NCI-H2081 treated with DMSO at 0.1 percent for 48 hours (cell line): Measurements from ENCODE around the gene S100PBP.
A peak's percentile ranks its signal among the peaks of the same experiment; 100 is the strongest.

ENCODE experiments used
- DNase-seq: peaks from one replicate; lab custom pipeline; 2025; lab: John Stamatoyannopoulos, UW

The S100PBP gene

DNA sequence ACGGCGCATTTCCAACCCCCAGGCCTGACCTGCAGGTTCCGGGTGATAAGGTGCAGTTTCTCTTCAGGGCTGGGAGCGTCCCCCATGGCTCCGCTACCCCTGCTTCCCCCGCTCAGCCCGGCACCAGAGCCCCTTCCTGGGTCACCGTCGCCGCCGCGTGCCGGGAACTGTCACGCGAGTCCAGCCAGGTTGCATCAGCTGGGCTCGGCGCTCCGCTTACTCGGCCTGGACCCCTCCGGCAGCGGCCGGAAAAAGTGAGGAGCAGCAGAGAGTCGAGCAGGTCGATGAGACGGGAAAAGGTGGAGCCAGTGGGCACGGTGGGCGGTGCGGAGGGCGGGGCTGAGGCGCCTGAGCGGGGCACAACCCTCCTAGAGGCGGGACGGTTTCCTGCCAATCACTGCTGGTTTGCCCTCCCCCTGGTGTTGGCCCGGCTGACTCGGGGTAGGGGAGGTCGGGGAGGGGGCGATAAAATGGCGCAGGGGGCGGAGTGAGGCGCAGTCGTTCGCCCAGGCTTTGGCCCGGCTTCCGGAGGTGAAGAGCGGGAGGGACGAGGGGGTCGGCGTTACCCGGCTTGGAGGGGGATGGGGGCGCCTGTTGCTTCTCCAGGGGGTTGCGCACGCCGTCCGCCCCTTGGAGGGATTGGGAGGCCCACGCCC, at the start of gene S100PBP, which contains the start of gene YARS1:
S100PBP (plus strand) TSS at position 495 of the 656 bp plus-strand sequence. CDS start 8,447 bp downstream, outside the sequence.
YARS1 (minus strand) TSS at position 200 of the 656 bp plus-strand sequence; CDS start at position 86, 114 bp downstream.
- DNase-seq: peak; percentile 98

DNA sequence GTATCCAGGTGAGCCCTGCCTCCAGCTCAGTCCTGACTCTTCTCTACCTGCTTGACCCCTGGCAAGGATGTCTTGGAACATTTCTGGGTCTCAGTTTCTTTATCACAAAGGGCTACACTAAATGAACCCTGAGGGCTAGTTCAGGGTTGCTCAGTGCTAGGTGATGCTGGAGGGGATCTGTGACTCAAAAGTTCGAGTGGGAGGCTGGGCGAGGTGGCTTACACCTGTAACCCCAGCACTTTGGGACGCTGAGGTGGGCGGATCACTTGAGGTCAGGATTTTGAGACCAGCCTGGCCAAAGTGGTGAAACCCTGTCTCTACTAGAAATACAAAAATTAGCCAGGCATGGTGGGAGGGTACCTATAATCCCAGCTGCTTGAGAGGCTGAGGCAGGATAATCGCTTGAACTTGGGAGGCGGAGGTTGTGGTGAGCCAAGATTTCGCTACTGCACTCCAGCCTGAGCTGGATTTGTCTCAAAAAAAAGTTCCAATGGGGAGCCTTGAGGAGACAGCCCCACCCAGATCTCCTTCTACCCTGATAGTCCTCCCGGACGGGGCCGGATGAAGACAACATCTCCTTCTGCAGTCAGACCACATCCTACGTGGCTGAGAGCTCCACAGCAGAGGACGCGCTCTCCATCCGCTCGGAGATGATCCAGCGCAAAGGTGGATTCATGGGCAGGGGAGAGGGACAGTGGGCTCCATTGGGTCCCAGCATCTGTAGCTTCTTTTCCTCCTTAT, 49.2 kb upstream of the S100PBP start:
- DNase-seq: no peak

DNA sequence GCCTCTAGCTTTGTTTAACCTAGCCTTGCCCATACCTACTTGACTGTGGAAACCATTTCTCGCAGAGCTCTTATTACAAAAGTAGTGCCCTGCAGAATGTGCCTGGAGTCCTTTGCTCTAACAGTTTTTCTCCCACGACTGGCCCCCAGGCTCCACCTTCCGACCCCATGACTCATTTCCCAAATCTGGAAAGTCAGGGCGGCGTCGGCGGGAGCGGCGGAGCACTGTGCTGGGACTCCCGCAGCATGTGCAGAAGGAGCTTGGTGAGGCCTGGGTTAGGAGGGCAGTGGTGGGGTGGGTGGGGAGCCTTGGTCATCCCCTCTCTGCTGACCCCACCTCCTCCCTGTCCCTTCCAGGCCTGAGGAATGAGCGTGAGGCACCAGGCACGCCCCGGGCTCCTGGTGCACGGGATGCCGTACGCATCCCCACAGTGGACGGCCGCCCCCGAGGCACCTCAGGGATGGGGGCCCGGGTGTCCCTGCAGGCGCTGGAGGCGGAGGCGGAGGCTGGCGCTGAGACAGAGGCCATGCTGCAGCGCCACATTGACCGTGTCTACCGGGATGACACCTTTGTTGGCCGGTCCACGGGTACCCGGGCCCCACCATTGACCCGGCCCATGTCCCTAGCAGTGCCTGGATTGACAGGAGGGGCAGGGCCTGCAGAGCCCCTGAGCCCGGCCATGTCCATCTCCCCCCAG, 47.8 kb upstream of the S100PBP start:
- no peak for DNase-seq

DNA sequence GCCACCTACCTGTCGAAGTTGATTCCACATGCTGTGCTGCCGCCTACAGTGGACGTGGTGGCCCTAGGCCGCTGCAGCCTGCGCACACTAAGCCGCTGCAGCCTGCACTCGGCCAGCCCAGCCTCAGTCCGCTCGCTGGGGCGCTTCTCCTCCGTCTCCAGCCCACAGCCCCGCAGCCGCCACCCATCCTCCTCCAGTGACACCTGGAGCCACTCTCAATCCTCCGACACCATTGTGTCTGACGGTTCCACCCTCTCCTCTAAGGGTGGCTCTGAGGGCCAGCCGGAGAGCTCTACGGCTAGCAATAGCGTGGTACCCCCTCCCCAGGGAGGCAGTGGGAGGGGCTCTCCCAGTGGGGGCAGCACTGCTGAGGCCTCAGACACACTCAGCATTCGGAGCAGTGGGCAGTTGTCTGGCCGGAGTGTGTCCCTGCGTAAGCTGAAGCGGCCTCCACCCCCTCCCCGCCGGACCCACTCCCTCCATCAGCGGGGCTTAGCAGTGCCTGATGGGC, 47.2 kb upstream of the S100PBP start:
- no peak for DNase-seq

DNA sequence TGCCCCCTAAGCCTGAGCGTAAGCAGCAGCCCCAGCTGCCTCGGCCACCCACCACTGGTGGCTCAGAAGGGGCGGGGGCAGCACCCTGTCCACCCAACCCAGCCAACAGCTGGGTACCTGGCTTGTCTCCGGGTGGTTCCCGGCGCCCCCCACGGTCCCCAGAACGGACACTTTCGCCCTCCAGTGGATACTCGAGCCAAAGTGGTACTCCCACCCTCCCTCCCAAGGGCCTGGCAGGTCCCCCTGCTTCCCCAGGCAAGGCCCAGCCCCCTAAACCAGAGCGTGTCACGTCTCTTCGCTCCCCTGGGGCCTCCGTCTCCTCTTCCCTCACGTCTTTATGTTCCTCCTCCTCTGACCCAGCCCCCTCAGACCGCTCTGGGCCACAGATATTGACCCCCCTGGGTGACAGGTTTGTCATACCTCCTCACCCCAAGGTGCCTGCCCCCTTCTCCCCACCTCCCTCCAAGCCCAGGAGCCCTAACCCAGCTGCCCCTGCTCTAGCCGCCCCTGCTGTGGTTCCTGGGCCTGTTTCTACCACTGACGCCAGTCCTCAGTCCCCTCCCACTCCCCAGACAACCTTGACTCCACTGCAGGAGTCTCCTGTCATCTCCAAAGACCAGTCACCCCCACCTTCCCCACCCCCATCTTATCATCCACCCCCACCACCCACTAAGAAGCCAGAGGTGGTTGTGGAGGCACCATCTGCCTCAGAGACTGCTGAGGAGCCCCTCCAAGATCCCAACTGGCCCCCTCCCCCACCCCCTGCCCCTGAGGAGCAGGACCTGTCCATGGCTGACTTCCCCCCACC, 46.5 kb upstream of the S100PBP start:
- no peak for DNase-seq

DNA sequence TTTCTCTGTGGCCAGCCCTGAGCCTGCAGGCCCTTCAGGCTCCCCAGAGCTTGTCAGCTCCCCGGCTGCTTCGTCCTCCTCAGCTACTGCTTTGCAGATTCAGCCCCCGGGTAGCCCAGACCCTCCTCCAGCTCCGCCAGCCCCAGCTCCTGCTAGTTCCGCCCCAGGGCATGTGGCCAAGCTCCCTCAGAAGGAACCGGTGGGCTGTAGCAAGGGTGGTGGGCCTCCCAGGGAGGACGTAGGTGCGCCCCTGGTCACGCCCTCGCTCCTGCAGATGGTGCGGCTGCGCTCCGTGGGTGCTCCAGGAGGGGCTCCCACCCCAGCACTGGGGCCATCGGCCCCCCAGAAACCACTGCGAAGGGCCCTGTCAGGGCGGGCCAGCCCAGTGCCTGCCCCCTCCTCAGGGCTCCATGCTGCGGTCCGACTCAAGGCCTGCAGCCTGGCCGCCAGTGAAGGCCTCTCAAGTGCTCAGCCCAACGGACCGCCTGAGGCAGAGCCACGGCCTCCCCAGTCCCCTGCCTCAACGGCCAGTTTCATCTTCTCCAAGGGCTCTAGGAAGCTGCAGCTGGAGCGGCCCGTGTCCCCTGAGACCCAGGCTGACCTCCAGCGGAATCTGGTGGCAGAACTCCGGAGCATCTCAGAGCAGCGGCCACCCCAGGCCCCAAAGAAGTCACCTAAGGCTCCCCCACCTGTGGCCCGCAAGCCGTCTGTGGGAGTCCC, 45.7 kb upstream of the S100PBP start:
- no peak for DNase-seq

DNA sequence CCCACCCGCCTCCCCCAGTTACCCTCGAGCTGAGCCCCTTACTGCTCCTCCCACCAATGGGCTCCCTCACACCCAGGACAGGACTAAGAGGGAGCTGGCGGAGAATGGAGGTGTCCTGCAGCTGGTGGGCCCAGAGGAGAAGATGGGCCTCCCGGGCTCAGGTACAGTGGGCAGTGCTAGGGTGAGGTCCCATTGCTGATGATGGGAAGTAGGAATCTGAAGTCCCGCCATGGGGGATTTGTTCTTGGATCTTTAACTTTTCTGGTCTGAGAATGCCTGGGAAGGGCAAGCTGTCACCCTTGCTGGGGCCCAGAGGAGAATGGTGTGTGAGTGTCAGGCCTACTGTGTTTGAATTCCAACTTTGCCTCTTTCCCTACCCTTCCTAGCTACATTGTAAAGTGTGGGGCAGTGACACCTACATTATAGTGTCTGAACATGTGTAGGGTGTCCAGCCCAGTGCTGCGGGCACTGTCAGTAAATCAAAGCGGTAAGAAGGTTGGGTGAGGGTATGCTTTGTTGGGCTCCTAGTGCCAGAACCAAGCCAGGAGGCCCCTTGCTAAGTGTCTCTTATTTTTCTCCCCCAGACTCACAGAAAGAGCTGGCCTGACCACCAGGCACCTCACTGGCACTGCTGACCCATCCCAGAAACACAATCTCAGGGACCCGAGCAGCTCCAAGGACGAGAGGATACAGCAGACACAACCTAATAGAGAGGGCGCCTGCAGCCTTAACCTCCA, 45.0 kb upstream of the S100PBP start:
- DNase-seq: no peak

DNA sequence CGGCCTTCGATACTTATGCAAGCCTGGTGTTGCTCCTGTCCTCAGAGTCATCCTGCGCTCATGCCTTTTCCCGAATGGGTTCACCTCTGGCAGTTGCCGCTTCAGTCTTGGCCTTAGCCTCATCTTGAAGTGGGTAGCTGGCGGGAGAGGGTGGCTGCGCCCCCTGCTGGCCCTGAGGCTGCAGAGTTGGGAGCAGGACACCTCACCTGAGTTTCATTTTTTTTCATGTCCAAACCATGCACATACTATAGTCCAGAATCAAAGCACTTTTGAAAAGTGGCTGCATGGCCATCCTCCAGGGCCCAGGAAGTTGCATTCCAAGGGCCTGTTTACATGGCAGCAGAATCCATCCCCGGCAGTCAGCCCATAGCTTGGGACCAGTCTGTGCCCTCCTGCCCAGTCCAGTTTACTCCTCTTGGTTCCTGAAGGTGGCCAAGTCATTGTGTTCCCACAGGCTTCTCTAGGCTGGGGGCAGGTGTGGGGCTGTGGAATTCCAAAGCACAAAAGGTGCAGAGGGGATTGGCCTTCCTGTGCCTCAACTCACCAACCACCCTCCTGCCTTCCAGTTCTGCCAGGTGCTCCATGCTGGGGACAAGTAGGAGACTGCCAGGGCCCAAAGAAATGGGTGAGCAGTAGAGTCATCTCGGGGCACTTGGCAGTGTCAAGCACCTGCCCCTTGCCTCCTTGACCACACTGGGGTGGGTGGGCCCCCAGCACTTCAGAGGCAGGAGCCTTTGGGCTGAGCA, 44.3 kb upstream of the S100PBP start:
- peak; percentile 22 for DNase-seq

DNA sequence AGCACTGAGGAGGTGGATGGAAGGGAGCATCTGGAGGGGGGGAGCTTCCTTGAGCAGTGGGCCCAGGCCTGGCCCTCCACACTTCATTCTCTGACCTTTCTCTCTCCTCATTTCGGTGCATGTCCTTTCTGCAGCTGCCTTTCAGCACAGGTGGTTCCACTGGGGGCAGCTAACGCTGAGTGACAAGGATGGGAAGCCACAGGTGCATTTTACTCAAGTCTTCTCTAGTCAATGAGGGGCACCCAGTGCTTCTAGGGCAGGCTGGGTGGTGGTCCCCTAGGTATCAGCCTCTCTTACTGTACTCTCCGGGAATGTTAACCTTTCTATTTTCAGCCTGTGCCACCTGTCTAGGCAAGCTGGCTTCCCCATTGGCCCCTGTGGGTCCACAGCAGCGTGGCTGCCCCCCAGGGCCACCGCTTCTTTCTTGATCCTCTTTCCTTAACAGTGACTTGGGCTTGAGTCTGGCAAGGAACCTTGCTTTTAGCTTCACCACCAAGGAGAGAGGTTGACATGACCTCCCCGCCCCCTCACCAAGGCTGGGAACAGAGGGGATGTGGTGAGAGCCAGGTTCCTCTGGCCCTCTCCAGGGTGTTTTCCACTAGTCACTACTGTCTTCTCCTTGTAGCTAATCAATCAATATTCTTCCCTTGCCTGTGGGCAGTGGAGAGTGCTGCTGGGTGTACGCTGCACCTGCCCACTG, 43.5 kb upstream of the S100PBP start:
- no peak for DNase-seq

DNA sequence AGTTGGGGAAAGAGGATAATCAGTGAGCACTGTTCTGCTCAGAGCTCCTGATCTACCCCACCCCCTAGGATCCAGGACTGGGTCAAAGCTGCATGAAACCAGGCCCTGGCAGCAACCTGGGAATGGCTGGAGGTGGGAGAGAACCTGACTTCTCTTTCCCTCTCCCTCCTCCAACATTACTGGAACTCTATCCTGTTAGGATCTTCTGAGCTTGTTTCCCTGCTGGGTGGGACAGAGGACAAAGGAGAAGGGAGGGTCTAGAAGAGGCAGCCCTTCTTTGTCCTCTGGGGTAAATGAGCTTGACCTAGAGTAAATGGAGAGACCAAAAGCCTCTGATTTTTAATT, 43.0 kb upstream of the S100PBP start:
- DNase-seq: no peak

DNA sequence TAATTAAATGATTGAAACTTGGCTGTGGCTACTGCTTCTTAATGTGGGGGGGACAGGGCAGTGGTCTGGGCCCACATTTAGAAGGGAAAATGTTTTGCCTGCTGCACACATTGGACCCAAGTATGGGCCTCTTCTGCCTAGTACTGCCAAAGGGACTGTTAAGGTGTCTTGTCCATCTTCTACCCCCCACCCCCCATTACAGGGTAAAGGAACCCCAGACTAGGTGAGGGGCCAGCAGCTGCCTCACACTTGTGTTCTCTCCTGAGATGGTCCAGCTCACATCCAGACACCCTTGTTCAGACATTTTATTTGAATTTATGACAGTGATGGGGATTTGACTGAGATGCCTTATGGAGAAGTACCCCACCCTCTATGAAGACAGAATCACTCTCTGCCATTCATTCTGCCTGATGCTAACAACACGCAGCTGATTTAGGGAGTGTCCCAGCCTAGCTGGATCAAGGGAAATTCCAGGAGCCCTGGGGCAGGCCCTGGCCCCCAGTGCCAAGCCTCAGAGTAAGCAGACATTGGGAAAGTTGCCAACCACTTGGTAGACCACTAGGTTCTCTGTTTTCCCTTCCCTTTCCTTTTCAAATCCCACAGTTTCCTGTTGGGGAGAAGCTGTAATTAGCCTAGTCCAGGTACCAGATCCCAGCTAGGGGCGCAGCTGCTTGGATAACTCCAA, 42.4 kb upstream of the S100PBP start:
- DNase-seq: peak; percentile 16

DNA sequence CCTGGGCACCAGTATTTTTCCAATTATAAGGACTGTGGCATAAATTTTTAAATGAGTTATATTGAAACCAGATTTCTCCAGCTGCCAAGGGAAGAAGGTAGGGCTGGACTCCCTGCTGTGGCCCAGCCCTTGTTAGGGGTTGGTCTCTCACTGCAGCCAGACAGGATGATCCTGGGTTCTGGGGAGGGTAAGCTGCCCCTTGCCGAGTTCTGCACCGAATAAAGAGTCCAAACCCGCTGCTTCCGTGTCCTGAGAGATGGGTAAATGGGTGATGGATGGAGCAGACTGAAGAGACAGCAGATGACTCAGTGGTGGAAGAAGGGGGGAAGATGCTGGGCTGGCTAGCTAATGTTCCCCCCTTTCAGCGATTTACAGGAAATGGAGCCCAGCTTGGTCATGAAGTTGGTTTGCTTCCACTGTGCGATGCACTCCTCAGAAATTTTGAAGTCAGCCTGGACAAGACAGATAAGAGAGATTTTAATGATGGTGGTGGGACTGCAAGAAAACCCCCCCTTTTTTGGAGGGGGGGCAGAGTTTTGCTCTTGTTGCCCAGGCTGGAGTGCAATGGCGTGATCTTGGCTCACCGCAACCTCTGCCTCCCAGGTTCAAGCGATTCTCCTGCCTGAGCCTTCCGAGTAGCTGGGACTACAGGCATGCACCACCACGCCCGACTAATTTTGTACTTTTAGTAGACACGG, 41.7 kb upstream of the S100PBP start:
- DNase-seq: no peak

DNA sequence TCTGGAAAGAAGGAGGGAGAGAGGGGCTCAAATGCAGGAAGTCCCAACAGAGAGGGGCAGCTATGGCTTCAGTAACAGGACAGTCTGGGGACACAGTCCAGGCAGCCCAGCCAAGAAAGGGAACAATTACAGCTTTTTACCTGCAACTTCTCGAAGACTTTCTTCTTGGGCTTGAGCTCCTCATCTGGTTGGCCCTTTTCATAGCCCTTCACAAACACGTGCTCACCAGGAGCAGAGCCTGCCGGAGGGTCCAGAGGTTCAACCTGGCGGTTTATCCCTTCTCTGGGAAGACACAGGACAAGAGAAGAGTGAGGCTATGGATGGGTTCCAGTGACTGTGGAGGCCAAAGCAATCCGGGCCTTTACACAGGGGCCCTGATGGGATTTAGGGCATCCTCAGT, 38.2 kb upstream of the S100PBP start:
- no peak for DNase-seq

DNA sequence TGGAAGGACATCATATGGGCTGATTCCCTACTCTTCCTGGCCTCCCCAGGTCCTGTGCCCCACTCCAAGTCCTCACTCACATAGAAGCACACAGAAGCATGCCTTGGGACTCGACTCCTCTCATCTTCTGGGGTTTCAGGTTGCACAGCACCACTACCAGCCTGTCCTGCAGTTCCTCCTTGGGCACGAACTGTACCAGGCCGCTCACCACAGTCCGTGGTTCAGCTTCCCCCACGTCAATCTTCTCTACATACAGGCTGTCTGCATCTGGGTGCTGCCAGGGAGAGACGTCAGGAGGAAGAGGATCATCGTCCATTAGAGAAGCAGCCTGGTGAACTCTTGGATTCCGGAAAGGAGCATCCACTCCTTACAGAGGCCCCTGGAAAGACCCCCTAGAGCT, 37.4 kb upstream of the S100PBP start:
- DNase-seq: no peak

DNA sequence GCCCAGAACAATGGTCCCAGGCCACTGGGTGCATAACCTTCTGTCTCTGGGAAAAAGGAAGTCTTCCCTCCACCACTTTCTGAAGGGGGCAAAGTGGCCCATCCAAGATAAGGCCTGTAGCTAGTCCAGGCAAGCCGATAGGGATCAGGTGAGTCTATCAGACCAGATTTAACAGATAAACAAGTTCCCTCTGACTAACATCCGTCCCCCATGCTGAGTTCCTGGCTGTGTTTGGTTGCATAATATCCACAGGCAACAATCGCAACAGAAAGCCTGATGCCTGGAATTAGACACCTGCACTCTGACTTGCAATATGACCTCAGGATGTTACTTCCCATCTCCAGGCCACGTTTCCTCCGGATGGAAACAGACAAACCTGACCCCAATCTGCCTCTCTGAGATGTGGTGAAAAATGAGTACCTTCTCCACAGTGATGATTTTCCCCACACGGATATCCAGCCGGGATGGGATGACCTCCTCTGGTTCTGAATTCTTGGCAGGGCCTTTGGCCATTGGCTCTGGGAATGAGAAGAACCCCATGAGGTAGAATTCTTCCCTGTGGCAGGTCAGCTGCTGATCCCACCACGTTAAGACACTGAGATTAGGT, 36.7 kb upstream of the S100PBP start:
- no peak for DNase-seq

DNA sequence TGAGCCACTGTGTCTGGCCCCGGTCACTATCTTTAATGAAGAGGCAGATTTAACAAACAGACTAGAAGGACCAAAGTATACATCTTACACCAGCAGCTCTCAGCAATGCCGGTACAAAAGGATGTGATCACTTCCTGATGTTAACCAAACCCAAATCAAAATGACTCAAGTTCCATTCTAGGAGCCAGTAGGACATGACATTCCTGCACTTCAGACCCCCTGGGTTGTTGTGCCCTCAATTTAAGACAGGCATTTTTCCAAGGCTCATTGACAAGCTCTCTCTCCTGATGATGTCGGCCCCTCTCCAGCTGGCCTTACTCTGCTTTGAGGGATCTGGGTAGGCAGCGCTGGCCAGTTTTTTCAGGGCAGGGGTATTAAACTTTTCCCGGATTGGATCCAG, 35.4 kb upstream of the S100PBP start:
- DNase-seq: no peak

DNA sequence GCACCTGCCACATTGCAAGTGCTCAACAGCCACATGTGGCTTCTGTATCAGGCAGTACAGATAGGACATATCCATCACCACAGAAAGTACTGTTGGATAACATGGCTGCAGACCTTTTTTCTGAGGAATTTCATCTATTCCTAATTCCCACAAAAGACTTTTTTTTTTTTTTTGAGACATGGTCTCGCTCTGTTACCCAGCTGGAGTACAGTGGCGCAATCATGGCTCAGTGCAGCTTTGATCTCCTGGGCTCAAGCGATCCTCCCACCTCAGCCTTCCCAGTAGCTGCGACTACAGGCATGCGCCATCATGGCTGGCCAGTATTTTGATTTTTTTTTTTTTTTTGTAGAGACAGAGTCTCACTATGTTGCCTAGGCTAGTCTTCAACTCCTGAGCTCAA, 33.6 kb upstream of the S100PBP start:
- no peak for DNase-seq

DNA sequence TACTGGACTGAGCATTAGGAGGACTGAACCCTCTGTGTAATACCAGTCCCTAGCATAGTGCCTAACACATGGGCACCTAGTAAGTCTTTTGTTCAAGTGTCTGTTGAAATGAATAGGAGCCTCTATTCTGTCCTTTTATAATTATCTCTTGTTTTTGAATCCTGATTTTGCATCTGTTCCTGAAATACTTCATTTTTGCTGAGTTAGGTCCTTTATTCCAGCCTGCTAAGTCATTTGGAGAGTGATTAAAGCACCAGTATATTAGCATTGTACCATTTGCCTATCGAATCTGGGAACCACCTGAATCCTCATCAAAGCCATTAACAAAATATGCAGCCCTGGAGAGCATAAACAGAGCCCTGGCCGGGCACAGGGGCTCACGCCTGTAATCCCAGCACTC, 32.6 kb upstream of the S100PBP start:
- DNase-seq: no peak
